K562 (cell line): ENCODE measurements around the gene SLAMF6. TPM values are rescaled to one million over a fixed set of nuclear protein-coding genes. Genes with fewer than 3 reads are reported as not detected.

Experiments used
- CHD2 ChIP-seq: IDR thresholded peaks from 2 replicates; pipeline ENCODE4 v1.6.1; 2011; ENCODE audit warnings: low read depth, low read length
- FOSL1 ChIP-seq: fragments of 200-800 bp; sonication (Bioruptor generic); conservative IDR thresholded peaks from 2 replicates; pipeline ENCODE4 v1.6.1; 2016; ENCODE audit warnings: missing genetic modification characterization, missing compliant biosample characterization
- HEY1 ChIP-seq: fragments of 250-450 bp; sonication (Bioruptor Pico); IDR thresholded peaks from 2 replicates; pipeline ENCODE4 v1.5.0; 2020; ENCODE audit warnings: mild to moderate bottlenecking, moderate library complexity, borderline replicate concordance
- TOE1 ChIP-seq, 2 experiments: fragments of 450-650 bp in 1 of 2; sonication (generic) in 1 of 2; formaldehyde crosslinking in 1 of 2; IDR thresholded peaks; 2 replicates each; pipeline versions ENCODE4 v1.7.1 to v1.8.0; 2016 to 2022; ENCODE audit warnings: borderline replicate concordance in 2 of 2, mild to moderate bottlenecking in 2 of 2, antibody characterized with exemption in 1 of 2, inconsistent platforms in 1 of 2, low read depth in 1 of 2, missing genetic modification reagents in 1 of 2, moderate library complexity in 1 of 2
- ZNF551 ChIP-seq: fragments of 250-450 bp; sonication (Bioruptor Pico); IDR thresholded peaks from 2 replicates; pipeline ENCODE4 v1.5.0; 2021; ENCODE audit warnings: mild to moderate bottlenecking, moderate library complexity
- ZNF696 ChIP-seq: fragments of 250-450 bp; sonication (Bioruptor Pico); conservative IDR thresholded peaks from 2 replicates; pipeline ENCODE4 v1.4.0; 2020; ENCODE audit warnings: mild to moderate bottlenecking, moderate library complexity
- polyA plus RNA-seq, 8 experiments: library from polyadenylated mRNA; depleted of rRNA in 4 of 8; stranded (reverse) in 5 of 8; unstranded in 3 of 8; fragments of >200 nt; fragmentation: Nextera tagmentation in 2 of 8; fragmentation: Illumina TruSeq in 1 of 8; extraction: Ambion mirVana in 2 of 8; extraction: Trizol in 1 of 8; gene quantifications; 2 replicates each; pipeline versions ENCODE4 v1.2.1 to v1.2.3, GENCODE V29; 2011 to 2014; ENCODE audit warnings: inconsistent platforms in 1 of 8, missing spikeins in 1 of 8
- total RNA-seq, 7 experiments: library from RNA; depleted of rRNA in 6 of 7; stranded (reverse); fragments of >200 nt in 6 of 7; fragmentation: Illumina TruSeq in 2 of 7; extraction: Trizol in 2 of 7; gene quantifications; 2 replicates each; pipeline versions ENCODE4 v1.2.1 to v1.2.3, GENCODE V29; 2011 to 2021; ENCODE audit warnings: low replicate concordance in 1 of 7
- TF ChIP-seq, protein P1 (sequence below): fragments of 250-450 bp; sonication (Bioruptor Pico); IDR thresholded peaks from 2 replicates; pipeline ENCODE4 v1.5.0; 2021; ENCODE audit warnings: mild to moderate bottlenecking, moderate library complexity
- TF ChIP-seq, protein P2 (sequence below), 2 experiments: IDR thresholded peaks in 1 of 2; conservative IDR thresholded peaks in 1 of 2; 2 replicates each; pipeline ENCODE4 v1.6.1; 2016; ENCODE audit warnings: low read depth in 2 of 2, mild to moderate bottlenecking in 1 of 2, missing compliant biosample characterization in 1 of 2, missing genetic modification characterization in 1 of 2, moderate library complexity in 1 of 2

The SLAMF6 gene
- total and polyA plus RNA-seq, 9 of the 15 experiments (the other 6 are each of a cell fraction or from before 2014, with no cell fraction given), result 0.56 to 4.8 (median 1.1) TPM

DNA sequence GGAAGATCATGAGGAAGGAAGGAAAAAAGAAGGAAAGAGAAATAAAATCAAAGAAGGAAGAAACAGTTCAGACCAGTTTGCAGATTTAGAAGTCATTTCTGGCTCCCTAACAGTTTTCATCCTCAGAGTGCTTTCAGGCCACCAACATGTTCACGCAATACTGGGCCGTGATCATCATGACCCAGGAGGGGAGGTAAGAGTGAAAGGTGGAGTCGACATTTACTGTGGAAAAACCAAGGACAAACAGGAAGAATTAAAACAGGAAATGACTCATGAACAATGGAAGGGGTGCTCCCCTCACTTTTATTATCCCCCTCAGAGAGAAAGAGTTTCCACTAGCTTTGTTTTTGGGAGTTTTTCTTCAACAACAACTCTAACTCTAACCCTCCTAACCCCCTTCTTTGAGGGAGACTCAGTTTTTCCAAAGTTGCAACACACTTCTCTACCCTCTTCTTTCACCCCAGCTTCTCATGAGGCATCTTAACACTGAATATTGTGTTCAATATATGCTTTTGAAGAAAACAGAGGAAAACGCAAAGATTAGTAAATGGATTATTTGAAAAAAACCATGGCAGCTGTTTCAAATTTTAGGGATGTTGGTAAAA is 62.3 kb downstream of the SLAMF6 start (continued):
- TF ChIP-seq HEY1 (CRISPR knock-in tag), result no peak
- no peak for TF ChIP-seq CHD2
- TF ChIP-seq TOE1 (IDR thresholded peaks at IDR 0.05; ENCODE audit: borderline replicate concordance), result no peak
- TF ChIP-seq TOE1 (CRISPR knock-in tag; IDR thresholded peaks at IDR 0.05; ENCODE audit: borderline replicate concordance, low read depth), result no peak
- TF ChIP-seq ZNF551 (CRISPR knock-in tag), result no peak
- TF ChIP-seq, protein P1, sequence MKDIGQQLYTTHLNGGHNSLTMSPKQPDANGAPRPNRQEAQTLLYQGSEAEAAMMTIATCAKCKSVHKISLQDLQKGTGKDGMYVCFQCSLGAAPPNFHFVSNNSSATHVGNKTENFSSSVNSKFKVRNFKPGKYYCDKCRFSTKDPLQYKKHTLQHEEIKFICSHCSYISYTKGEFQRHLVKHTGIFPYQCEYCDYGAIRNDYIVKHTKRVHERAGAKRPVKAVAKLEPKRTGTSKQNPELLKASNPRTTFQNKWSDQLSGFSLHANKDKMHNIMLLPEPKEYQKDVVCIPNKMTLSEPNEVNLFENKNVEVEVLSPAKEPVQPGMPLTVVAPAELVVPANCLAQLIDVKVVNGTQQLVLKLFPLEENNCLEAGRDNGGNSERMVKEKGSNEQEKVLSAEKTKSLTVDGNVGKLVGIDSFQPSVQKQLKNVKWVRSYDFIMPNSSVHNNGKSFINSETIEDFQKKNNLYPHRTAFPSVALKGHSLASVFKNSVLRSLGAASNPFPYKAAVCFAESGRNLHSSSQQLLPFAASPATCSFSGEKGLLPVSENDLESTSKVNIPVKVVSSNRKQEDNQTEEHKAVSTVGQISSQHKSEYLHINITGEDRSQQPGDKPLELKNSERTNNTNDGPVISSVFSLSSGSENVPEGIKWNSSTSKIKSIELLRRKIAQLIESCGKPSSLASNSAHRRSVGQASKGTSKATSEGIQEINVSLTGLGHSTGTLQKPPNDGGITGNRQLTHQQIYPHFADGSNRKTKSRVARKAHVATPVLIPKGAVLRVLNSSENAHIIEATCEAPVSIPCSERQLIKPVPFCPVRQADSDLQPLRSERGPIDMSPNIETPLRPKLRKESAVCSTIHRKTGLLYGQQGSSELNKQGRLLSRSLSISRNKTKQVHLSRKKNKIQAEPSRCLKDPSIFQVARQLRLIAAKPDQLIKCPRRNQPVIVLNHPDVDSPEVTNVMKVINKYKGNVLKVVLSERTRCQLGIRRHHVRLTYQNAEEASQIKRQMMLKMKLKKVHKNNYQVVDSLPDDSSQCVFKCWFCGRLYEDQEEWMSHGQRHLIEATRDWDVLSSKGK, result no peak
- TF ChIP-seq, protein P2, sequence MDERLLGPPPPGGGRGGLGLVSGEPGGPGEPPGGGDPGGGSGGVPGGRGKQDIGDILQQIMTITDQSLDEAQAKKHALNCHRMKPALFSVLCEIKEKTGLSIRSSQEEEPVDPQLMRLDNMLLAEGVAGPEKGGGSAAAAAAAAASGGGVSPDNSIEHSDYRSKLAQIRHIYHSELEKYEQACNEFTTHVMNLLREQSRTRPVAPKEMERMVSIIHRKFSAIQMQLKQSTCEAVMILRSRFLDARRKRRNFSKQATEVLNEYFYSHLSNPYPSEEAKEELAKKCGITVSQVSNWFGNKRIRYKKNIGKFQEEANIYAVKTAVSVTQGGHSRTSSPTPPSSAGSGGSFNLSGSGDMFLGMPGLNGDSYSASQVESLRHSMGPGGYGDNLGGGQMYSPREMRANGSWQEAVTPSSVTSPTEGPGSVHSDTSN (CRISPR knock-in tag; IDR thresholded peaks at IDR 0.05; ENCODE audit: low read depth), result no peak
- TF ChIP-seq, protein P2 (tag; conservative IDR thresholded peaks at IDR 0.05; ENCODE audit: low read depth), result no peak
- TF ChIP-seq ZNF696, result no peak
- peak; percentile 62 for TF ChIP-seq FOSL1 (tag)
